ENCODE measurements around the gene VTCN1.
"Not testable (repeated sequence)": the region's sequence is repeated elsewhere in the genome, so short reads cannot be mapped to it uniquely, and the experiment has no call there.

The VTCN1 gene

GRCh38 chr1:117210831-117211261 lies at the start of gene VTCN1:
TSS of gene VTCN1 (minus strand) at chr1:117210927. CDS start at chr1:117210855, 72 bp downstream.
- no peak for DNase-seq (ENCODE audit: low read depth, low spot score)
- in situ Hi-C loops (cut with HindIII; ENCODE audit: low sequenced_read_pairs): no loop called here
- H3K4me3 ChIP-seq (ENCODE audit: low read depth, low read length): no peak within 1 kb of the TSS
- TF ChIP-seq CTCF (IDR thresholded peaks at IDR 0.05; ENCODE audit: low read depth, low read length): no peak

- no peak for TF ChIP-seq CTCF (IDR thresholded peaks at IDR 0.05; ENCODE audit: low read depth, low read length)
- no peak overlapping the region for H3K4me3 ChIP-seq (ENCODE audit: low read depth, low read length)
- no peak for DNase-seq (ENCODE audit: low read depth, low spot score)
- in situ Hi-C loops (cut with HindIII; ENCODE audit: low sequenced_read_pairs): no loop called here
These were observed 48.1 kb upstream of the VTCN1 start for GRCh38 chr1:117258791-117259190.

- H3K4me3 ChIP-seq (ENCODE audit: low read depth, low read length); in situ Hi-C loops (cut with HindIII; ENCODE audit: low sequenced_read_pairs); DNase-seq (ENCODE audit: low read depth, low spot score): not testable (repeated sequence)
These were observed 47.3 kb upstream of the VTCN1 start for GRCh38 chr1:117258075-117258474.

- in situ Hi-C loops (cut with HindIII; ENCODE audit: low sequenced_read_pairs): no loop called here
- TF ChIP-seq CTCF (IDR thresholded peaks at IDR 0.05; ENCODE audit: low read depth, low read length): no peak
- no peak overlapping the region for H3K4me3 ChIP-seq (ENCODE audit: low read depth, low read length)
- no peak for DNase-seq (ENCODE audit: low read depth, low spot score)
These were observed 46.6 kb upstream of the VTCN1 start for GRCh38 chr1:117257291-117257690.

GRCh38 chr1:117250061-117250606 lies 39.4 kb upstream of the VTCN1 start:
- no peak for DNase-seq (ENCODE audit: low read depth, low spot score)
- TF ChIP-seq CTCF (IDR thresholded peaks at IDR 0.05; ENCODE audit: low read depth, low read length): no peak
- in situ Hi-C loops (cut with HindIII; ENCODE audit: low sequenced_read_pairs): no loop called here
- no peak overlapping the region for H3K4me3 ChIP-seq (ENCODE audit: low read depth, low read length)

- no peak for TF ChIP-seq CTCF (IDR thresholded peaks at IDR 0.05; ENCODE audit: low read depth, low read length)
- no peak overlapping the region for H3K4me3 ChIP-seq (ENCODE audit: low read depth, low read length)
- in situ Hi-C loops (cut with HindIII; ENCODE audit: low sequenced_read_pairs): no loop called here
- no peak for DNase-seq (ENCODE audit: low read depth, low spot score)
These were observed 34.2 kb upstream of the VTCN1 start for GRCh38 chr1:117244971-117245370.

- no peak overlapping the region for H3K4me3 ChIP-seq (ENCODE audit: low read depth, low read length)
- DNase-seq (ENCODE audit: low read depth, low spot score): no peak
- in situ Hi-C loops (cut with HindIII; ENCODE audit: low sequenced_read_pairs): no loop called here
- no peak for TF ChIP-seq CTCF (IDR thresholded peaks at IDR 0.05; ENCODE audit: low read depth, low read length)
These were observed 33.6 kb upstream of the VTCN1 start for GRCh38 chr1:117244306-117244705.
